CD4-positive, alpha-beta memory T cell (primary cell): ENCODE measurements around the gene RBBP5. TPM values are rescaled to one million over a fixed set of nuclear protein-coding genes. Genes with fewer than 3 reads are reported as not detected.

Experiments used
- CTCF ChIA-PET: fragments of 350-600 bp; sonication (Branson Sonifier 250); formaldehyde crosslinking; loops from one replicate; lab custom pipeline; 2021; ENCODE audit warnings: inconsistent platforms; ENCODE audit not compliant: partially characterized antibody; lab: Charles Lee
- POLR2A ChIA-PET: fragments of 350-600 bp; sonication (Branson Sonifier 250); formaldehyde crosslinking; loops from one replicate; lab custom pipeline; 2021; ENCODE audit not compliant: partially characterized antibody; lab: Charles Lee
- DNase-seq, 5 donors: peaks; one replicate each; pipeline versions ENCODE4 v3.0.0 to v3.0.0-alpha.2; 2020 to 2022; ENCODE audit warnings: mixed read lengths in 1 of 5
- H3K27ac ChIP-seq: one replicate; pipeline ENCODE4 v1.7.0; 2013; ENCODE audit warnings: low read depth, low read length
- H3K27me3 ChIP-seq: 2 replicates; pipeline ENCODE4 v1.7.0; 2013; ENCODE audit warnings: mild to moderate bottlenecking, low read length, moderate library complexity; ENCODE audit not compliant: insufficient read depth
- H3K36me3 ChIP-seq: 2 replicates; pipeline ENCODE4 v1.7.0; 2013; ENCODE audit warnings: mild to moderate bottlenecking, low read length, moderate library complexity; ENCODE audit not compliant: insufficient read depth
- H3K4me1 ChIP-seq: 2 replicates; pipeline ENCODE4 v1.7.0; 2013; ENCODE audit warnings: mild to moderate bottlenecking, low read length, moderate library complexity; ENCODE audit not compliant: insufficient read depth
- H3K4me3 ChIP-seq, 2 donors: one replicate each; pipeline ENCODE4 v1.7.0; 2013; ENCODE audit warnings: low read length in 2 of 2, mild to moderate bottlenecking in 1 of 2
- H3K9me3 ChIP-seq, 2 donors: one replicate each; pipeline ENCODE4 v1.7.0; 2013; ENCODE audit warnings: low read length in 2 of 2, control low read depth in 1 of 2; ENCODE audit not compliant: control insufficient read depth in 1 of 2
- H3K27ac Mint-ChIP-seq, 7 donors: one replicate each; pipeline ENCODE4 v1.8.0; 2020 to 2021; ENCODE audit warnings: mixed read lengths in 7 of 7, mild to moderate bottlenecking in 6 of 7, inconsistent platforms in 3 of 7, moderate library complexity in 3 of 7
- H3K27me3 Mint-ChIP-seq, 2 donors: one replicate each; pipeline ENCODE4 v1.8.0; 2020 to 2021; ENCODE audit warnings: mixed read lengths in 2 of 2
- H3K36me3 Mint-ChIP-seq, 2 donors: one replicate each; pipeline ENCODE4 v1.8.0; 2020 to 2021; ENCODE audit warnings: mixed read lengths in 2 of 2, inconsistent platforms in 1 of 2, mild to moderate bottlenecking in 1 of 2
- H3K4me1 Mint-ChIP-seq, 4 donors: one replicate each; pipeline ENCODE4 v1.8.0; 2020 to 2021; ENCODE audit warnings: mixed read lengths in 4 of 4, mild to moderate bottlenecking in 1 of 4
- H3K4me3 Mint-ChIP-seq, 8 donors: one replicate each; pipeline ENCODE4 v1.8.0; 2020 to 2021; ENCODE audit warnings: mixed read lengths in 8 of 8, mild to moderate bottlenecking in 7 of 8, moderate library complexity in 6 of 8, inconsistent platforms in 3 of 8
- H3K9me3 Mint-ChIP-seq, 8 donors: one replicate each; pipeline ENCODE4 v1.8.0; 2020 to 2021; ENCODE audit warnings: mixed read lengths in 8 of 8, mild to moderate bottlenecking in 5 of 8, inconsistent platforms in 3 of 8, moderate library complexity in 1 of 8
- intact Hi-C: fragments of 100-400 bp; cut with micrococcal nuclease; formaldehyde crosslinking; loops from one replicate; pipeline ENCODE4 v1.15.1; 2023
- polyA plus RNA-seq, 2 donors: library from polyadenylated mRNA; unstranded; fragments of 300-500 nt; fragmentation: Illumina TruSeq; gene quantifications; one replicate each; pipeline ENCODE4 v1.2.3, GENCODE V29; 2021
- total RNA-seq, 2 experiments: library from RNA; stranded (reverse); gene quantifications; one replicate each; pipeline ENCODE4 v1.2.3, GENCODE V29; 2021

The RBBP5 gene
- total and polyA plus RNA-seq, 4 experiments from 2014 or later = 16.8 to 32.9 (median 26.8) TPM

DNA sequence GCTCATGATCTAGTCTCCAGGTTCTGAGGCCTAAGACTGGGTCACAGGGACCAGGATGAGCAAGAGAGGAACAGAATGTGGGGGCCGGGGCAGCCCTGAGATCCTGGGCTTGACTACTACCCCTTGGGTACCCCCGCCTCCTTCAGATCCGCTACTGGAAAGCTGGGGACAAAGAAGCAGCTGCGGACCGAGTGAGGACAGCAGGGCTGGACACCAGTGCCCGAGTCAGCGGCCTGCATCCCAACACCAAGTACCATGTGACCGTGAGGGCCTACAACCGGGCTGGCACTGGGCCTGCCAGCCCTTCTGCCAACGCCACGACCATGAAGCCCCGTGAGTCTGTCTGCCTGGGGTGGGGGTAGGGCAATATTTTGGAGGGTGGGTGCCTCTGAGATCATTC lies 50.0 kb downstream of the RBBP5 start:
- Histone ChIP-seq H3K9me3 (no peaks in the 10 kb centered on the region), H3K27ac (no peak overlapping the region), H3K4me1 (no peaks in the 10 kb centered on the region), H3K27me3 (no peaks in the 10 kb centered on the region), H3K4me3 (no peak overlapping the region), H3K36me3 (no peaks in the 10 kb centered on the region)
- no peaks in the 10 kb centered on the region for H3K36me3 Mint-ChIP-seq
- H3K27me3 Mint-ChIP-seq = no peaks in the 10 kb centered on the region
- no peaks in the 10 kb centered on the region for H3K9me3 Mint-ChIP-seq
- ChIA-PET CTCF (interaction anchor here (8.0 kb wide), 1 partner anchor 10 kb away, joined by 44 read pairs; no protein-coding TSS in a partner anchor), POLR2A (no interaction called here)
- intact Hi-C loops = no loop called here
- no peak overlapping the region for H3K27ac Mint-ChIP-seq
- H3K4me1 Mint-ChIP-seq = no peaks in the 10 kb centered on the region
- no peak for DNase-seq
- no peak overlapping the region for H3K4me3 Mint-ChIP-seq

GRCh38 chr1:205071028-205071409 lies 50.8 kb downstream of the RBBP5 start:
- Histone ChIP-seq H3K36me3 (no peaks in the 10 kb centered on the region), H3K27me3 (no peaks in the 10 kb centered on the region), H3K27ac (no peak overlapping the region), H3K4me3 (no peak overlapping the region), H3K4me1 (no peaks in the 10 kb centered on the region), H3K9me3 (no peaks in the 10 kb centered on the region)
- Mint-ChIP-seq H3K27ac (no peak overlapping the region), H3K27me3 (no peaks in the 10 kb centered on the region), H3K9me3 (no peaks in the 10 kb centered on the region), H3K4me1 (no peaks in the 10 kb centered on the region), H3K36me3 (no peaks in the 10 kb centered on the region), H3K4me3 (no peak overlapping the region)
- CTCF ChIA-PET = interaction anchor here (8.0 kb wide), 1 partner anchor 9 kb away, joined by 44 read pairs; no protein-coding TSS in a partner anchor
- POLR2A ChIA-PET = no interaction called here
- intact Hi-C loops = no loop called here
- no peak for DNase-seq

GRCh38 chr1:205069371-205070125 lies 52.2 kb downstream of the RBBP5 start:
- Histone ChIP-seq H3K4me3 (no peak overlapping the region), H3K27ac (no peak overlapping the region), H3K36me3 (no peaks in the 10 kb centered on the region), H3K27me3 (no peaks in the 10 kb centered on the region), H3K4me1 (no peaks in the 10 kb centered on the region), H3K9me3 (no peaks in the 10 kb centered on the region)
- CTCF ChIA-PET = interaction anchor here (8.0 kb wide), 1 partner anchor 8 kb away, joined by 44 read pairs; no protein-coding TSS in a partner anchor
- Mint-ChIP-seq H3K4me3 (no peak overlapping the region), H3K27me3 (no peaks in the 10 kb centered on the region), H3K27ac (no peak overlapping the region), H3K9me3 (no peaks in the 10 kb centered on the region), H3K36me3 (no peaks in the 10 kb centered on the region), H3K4me1 (no peaks in the 10 kb centered on the region)
- intact Hi-C loops = no loop called here
- POLR2A ChIA-PET = no interaction called here
- no peak for DNase-seq

DNA sequence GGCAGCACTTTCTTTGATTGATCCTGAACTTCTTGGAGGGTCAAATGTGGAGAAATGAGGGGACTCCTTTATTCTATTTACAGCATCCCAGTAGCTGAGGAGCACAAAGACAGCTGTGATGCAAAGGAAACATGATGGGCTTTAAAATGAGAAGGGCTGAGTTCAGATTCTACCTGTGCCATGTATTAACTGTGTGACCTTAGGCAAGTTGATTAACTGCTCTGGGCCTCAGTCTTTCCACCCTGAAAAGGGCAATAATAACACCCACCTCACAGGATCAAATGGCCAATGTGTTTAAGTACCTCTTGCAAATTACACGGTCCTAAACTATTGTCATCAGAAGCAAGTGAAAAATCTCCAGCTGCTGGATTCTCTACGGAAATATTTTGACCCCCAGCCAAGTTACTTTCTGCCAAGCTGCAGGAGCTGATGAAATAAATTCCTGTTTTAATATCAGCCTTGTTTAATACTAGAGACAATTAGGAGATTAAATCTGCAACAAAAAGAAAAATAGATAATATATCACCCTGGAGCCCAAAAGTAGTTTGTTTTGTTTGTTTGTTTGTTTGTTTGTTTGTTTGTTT lies 53.2 kb downstream of the RBBP5 start:
- CTCF ChIA-PET = no interaction called here

GRCh38 chr1:205068001-205068400 lies 53.8 kb downstream of the RBBP5 start:
- POLR2A ChIA-PET = no interaction called here
- H3K9me3 Mint-ChIP-seq = no peaks in the 10 kb centered on the region
- intact Hi-C loops = no loop called here
- no peaks in the 10 kb centered on the region for H3K4me1 ChIP-seq
- H3K27ac ChIP-seq = no peak overlapping the region
- no peaks in the 10 kb centered on the region for H3K27me3 Mint-ChIP-seq
- no peak for DNase-seq
- no peaks in the 10 kb centered on the region for H3K36me3 ChIP-seq
- H3K27ac Mint-ChIP-seq = no peak overlapping the region
- H3K4me3 ChIP-seq = no peak overlapping the region
- no peaks in the 10 kb centered on the region for H3K9me3 ChIP-seq
- CTCF ChIA-PET = no interaction called here
- no peaks in the 10 kb centered on the region for H3K36me3 Mint-ChIP-seq
- H3K4me1 Mint-ChIP-seq = peaks cover 0 to 2% (median 0%) of the 10 kb centered on the region in 4 donors
- H3K4me3 Mint-ChIP-seq = no peak overlapping the region
- H3K27me3 ChIP-seq = no peaks in the 10 kb centered on the region

More for the DNA sequence above, 53.2 kb downstream of the RBBP5 start:
- H3K9me3 ChIP-seq = no peaks in the 10 kb centered on the region
- H3K27me3 Mint-ChIP-seq = no peaks in the 10 kb centered on the region
- no peaks in the 10 kb centered on the region for H3K9me3 Mint-ChIP-seq
- H3K27ac ChIP-seq = no peak overlapping the region
- peaks cover 0 to 2% (median 0%) of the 10 kb centered on the region in 4 donors for H3K4me1 Mint-ChIP-seq
- DNase-seq = no peak
- intact Hi-C loops = no loop called here
- no peaks in the 10 kb centered on the region for H3K36me3 ChIP-seq
- no peaks in the 10 kb centered on the region for H3K36me3 Mint-ChIP-seq
- no peaks in the 10 kb centered on the region for H3K27me3 ChIP-seq
- H3K27ac Mint-ChIP-seq = no peak overlapping the region
- no peak overlapping the region for H3K4me3 ChIP-seq
- POLR2A ChIA-PET = no interaction called here
- no peak overlapping the region for H3K4me3 Mint-ChIP-seq
- H3K4me1 ChIP-seq = no peaks in the 10 kb centered on the region

GRCh38 chr1:205067031-205067430 lies 54.7 kb downstream of the RBBP5 start:
- no peak overlapping the region for H3K27ac Mint-ChIP-seq
- Histone ChIP-seq H3K4me3 (no peak overlapping the region), H3K27ac (no peak overlapping the region), H3K4me1 (no peaks in the 10 kb centered on the region), H3K36me3 (no peaks in the 10 kb centered on the region), H3K27me3 (no peaks in the 10 kb centered on the region), H3K9me3 (no peaks in the 10 kb centered on the region)
- no peaks in the 10 kb centered on the region for H3K27me3 Mint-ChIP-seq
- H3K4me1 Mint-ChIP-seq = peaks cover 0 to 2% (median 0%) of the 10 kb centered on the region in 4 donors
- no peaks in the 10 kb centered on the region for H3K36me3 Mint-ChIP-seq
- ChIA-PET CTCF (no interaction called here), POLR2A (no interaction called here)
- no peak for DNase-seq
- intact Hi-C loops = no loop called here
- no peaks in the 10 kb centered on the region for H3K9me3 Mint-ChIP-seq
- no peak overlapping the region for H3K4me3 Mint-ChIP-seq

- CTCF ChIA-PET = no interaction called here
- H3K27ac ChIP-seq = no peak overlapping the region
- no peaks in the 10 kb centered on the region for H3K9me3 Mint-ChIP-seq
- no peaks in the 10 kb centered on the region for H3K36me3 ChIP-seq
- intact Hi-C loops = no loop called here
- DNase-seq = no peak
- peaks cover 0 to 2% (median 0%) of the 10 kb centered on the region in 4 donors for H3K4me1 Mint-ChIP-seq
- H3K9me3 ChIP-seq = no peaks in the 10 kb centered on the region
- no peak overlapping the region for H3K4me3 Mint-ChIP-seq
- H3K27ac Mint-ChIP-seq = no peak overlapping the region
- no peaks in the 10 kb centered on the region for H3K27me3 ChIP-seq
- no peaks in the 10 kb centered on the region for H3K4me1 ChIP-seq
- H3K27me3 Mint-ChIP-seq = no peaks in the 10 kb centered on the region
- POLR2A ChIA-PET = no interaction called here
- H3K36me3 Mint-ChIP-seq = no peaks in the 10 kb centered on the region
- no peak overlapping the region for H3K4me3 ChIP-seq
Measured at GRCh38 chr1:205066141-205066818, 55.5 kb downstream of the RBBP5 start.
